GM18507 (cell line): ENCODE measurements around the gene SPX.
A peak's percentile ranks its signal among the peaks of the same experiment; 100 is the strongest.

Experiments used
- DNase-seq: peaks from one replicate; pipeline ENCODE4 v3.0.0; 2011; ENCODE audit warnings: low read depth; ENCODE audit not compliant: insufficient read length; ENCODE audit errors: extremely low spot score
- FAIRE-seq: peaks from 2 replicates; lab custom pipeline; 2011; peaks lifted over from hg19 to GRCh38; lab: Jason Lieb, UNC

The SPX gene

DNA sequence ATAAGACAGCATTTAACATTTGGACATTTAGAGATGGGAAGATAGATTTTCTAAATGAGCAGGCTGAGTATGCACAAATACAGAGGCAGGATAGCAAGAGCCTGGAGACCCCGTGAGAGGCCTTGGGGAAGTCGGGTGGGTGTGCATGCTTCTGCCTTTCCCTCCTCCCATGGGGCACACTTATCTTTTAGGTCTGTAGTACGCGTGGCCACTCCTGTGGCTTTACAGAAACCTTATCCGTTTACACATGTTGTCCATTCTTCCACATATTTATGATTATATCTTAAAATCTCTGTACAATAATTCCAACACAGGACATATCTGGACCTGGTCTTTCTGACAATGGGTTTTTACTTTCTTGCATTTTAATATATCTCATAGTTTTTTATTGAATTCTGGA, 45.0 kb downstream of the SPX start:
- FAIRE-seq = no peak
- DNase-seq = no peak

DNA sequence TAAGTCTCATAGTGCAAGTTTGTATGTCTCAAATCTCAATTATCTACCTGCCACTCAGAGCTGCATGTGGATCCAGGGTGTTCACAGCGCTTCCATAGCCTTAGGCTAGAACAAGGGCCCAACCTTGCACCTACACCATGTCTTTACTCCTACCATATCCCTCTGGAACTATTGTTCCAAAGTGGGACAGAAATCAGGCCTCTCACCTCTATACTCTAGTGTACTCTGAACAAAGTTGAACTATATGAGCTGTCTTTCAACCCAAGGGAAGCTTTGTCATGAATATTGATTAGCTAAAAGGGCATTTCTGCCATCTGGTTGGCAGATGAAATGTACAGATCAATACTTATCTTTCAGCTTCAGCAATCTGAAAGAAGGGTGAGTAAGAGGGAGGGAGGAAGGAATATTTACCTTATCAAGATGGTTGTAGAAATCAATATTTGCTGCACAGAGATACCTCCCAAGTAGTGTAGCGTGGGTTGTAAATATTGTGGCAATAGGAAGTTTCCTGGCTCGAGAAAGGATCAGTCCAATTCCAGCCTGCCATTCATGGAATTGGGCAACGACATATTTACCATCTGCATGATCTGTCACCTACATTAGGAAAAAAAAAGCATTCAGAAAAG, 47.8 kb downstream of the SPX start:
- no peak for DNase-seq
- FAIRE-seq = no peak

DNA sequence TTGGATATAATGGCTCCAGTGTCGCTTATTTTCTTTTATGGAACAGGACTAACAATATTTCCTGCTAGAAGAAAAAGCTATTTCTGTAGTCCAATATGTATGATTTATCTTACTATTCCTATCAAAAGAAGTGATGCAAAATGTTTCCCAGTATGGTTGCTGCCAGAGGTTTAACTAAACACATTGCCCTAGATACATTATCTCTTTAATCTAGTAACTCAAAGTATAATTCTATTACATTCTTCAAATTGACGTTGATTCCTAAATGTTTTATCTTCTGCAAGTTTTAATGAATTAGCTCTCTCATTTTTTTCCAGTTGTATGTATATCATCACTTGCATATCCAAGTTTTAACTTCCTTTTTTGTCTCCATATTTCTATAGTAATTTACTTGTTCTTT, 50.3 kb downstream of the SPX start:
- FAIRE-seq = no peak
- DNase-seq = no peak

DNA sequence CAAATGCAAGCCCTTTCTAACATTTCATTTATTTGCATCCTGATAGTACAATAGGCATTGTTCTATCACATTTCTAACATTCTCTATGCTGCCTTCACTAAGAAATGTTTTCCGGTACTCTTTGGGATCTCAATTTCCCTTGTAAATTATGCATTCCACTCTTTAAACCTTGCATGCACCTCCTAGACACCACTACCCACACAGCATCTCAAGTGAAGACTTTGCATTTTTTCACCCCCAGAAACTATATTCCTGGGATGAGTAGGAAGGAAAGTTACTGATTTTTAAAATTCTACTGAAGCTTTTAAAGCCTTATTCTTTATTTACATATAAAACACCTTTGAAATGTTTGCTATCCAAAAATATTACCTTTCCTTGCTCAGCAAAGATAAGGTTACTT, 51.4 kb downstream of the SPX start:
- DNase-seq = no peak
- no peak for FAIRE-seq

DNA sequence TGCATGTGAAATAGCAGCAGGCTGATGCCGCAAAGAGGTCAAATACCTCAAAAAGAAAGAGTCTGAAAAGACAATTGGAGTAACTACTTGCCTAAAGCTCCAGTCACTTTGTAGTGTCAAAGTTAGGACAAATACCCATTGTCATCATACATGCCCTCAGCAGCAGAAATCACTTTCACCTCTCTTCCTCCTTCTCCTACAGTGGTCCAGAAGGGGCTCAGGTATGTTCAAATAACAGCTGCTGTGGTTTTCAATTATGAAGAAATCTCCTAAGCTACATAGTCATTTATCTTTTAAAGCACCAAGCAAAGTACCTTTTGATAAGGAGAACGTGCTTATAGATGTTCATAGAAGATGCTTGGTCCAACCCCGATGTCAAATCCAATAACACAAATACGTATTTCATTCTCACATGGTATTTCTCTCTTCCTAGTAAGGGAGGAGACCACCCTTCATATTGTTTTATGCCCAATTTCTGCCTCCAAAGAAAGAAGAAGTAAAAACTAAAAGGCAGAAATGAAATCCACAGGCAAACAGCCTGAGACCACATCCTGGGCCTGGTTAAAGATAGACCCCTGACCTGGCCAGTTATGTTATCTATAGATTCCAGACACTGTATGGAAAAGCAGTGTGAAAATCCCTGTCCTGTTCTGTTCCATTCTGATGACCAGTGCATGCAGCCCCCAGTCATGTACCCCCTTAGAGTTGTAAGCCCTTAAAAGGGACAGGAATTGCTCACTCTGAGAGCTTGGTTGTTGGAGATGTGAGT, 54.8 kb downstream of the SPX start:
- DNase-seq (no peak), FAIRE-seq (peak; percentile 60)
